Stomach smooth muscle (tissue), 2 donors: ENCODE data around the gene PRKCH.

Experiments used
- H3K27ac ChIP-seq: one replicate; pipeline ENCODE4 v1.7.0; 2013; ENCODE audit warnings: mild to moderate bottlenecking, low read length, inconsistent platforms
- H3K27me3 ChIP-seq, 2 donors: one replicate each; pipeline ENCODE4 v1.7.0; 2013; ENCODE audit warnings: low read length in 2 of 2; ENCODE audit not compliant: insufficient read depth in 2 of 2, control insufficient read depth in 1 of 2
- H3K36me3 ChIP-seq, 2 donors: one replicate each; pipeline ENCODE4 v1.7.0; 2013; ENCODE audit warnings: low read length in 2 of 2; ENCODE audit not compliant: control insufficient read depth in 2 of 2, insufficient read depth in 2 of 2
- H3K4me1 ChIP-seq: one replicate; pipeline ENCODE4 v1.7.0; 2013; ENCODE audit warnings: low read length; ENCODE audit not compliant: control insufficient read depth, insufficient read depth
- H3K4me3 ChIP-seq, 2 donors: one replicate each; pipeline ENCODE4 v1.7.0; 2013; ENCODE audit warnings: low read length in 2 of 2
- H3K9ac ChIP-seq, 2 donors: one replicate each; pipeline ENCODE4 v1.7.0; 2013; ENCODE audit warnings: low read length in 2 of 2, mild to moderate bottlenecking in 1 of 2
- H3K9me3 ChIP-seq, 2 donors: one replicate each; pipeline ENCODE4 v1.7.0; 2013; ENCODE audit warnings: low read length in 2 of 2; ENCODE audit not compliant: control insufficient read depth in 2 of 2
- donor health status: healthy.
- donor health status: Pancreatic carcinoma.

The PRKCH gene

GRCh38 chr14:61551384-61551783 lies 230.0 kb downstream of the PRKCH start:
- H3K27me3 ChIP-seq: no peaks in the 10 kb centered on the region
- H3K4me1 ChIP-seq: no peaks in the 10 kb centered on the region
- H3K36me3 ChIP-seq: no peaks in the 10 kb centered on the region
- no peak overlapping the region for H3K4me3 ChIP-seq
- H3K9ac ChIP-seq: no peak overlapping the region
- no peaks in the 10 kb centered on the region for H3K9me3 ChIP-seq
- no peak overlapping the region for H3K27ac ChIP-seq

- Histone ChIP-seq H3K4me3 (no peak overlapping the region), H3K27me3 (no peaks in the 10 kb centered on the region), H3K36me3 (no peaks in the 10 kb centered on the region), H3K4me1 (no peaks in the 10 kb centered on the region), H3K27ac (peak overlapping the region; percentile 13), H3K9me3 (no peaks in the 10 kb centered on the region), H3K9ac (no peak overlapping the region)
Measured at GRCh38 chr14:61552241-61552640, 230.9 kb downstream of the PRKCH start.

- Histone ChIP-seq H3K36me3 (no peaks in the 10 kb centered on the region), H3K4me1 (no peaks in the 10 kb centered on the region), H3K27me3 (no peaks in the 10 kb centered on the region), H3K9ac (no peak overlapping the region), H3K4me3 (no peak overlapping the region), H3K27ac (no peak overlapping the region), H3K9me3 (no peaks in the 10 kb centered on the region)
Measured at GRCh38 chr14:61553730-61554641, 232.6 kb downstream of the PRKCH start.

- H3K27ac ChIP-seq: no peak overlapping the region
- H3K4me1 ChIP-seq: no peaks in the 10 kb centered on the region
- no peaks in the 10 kb centered on the region for H3K27me3 ChIP-seq
Measured at GRCh38 chr14:61555056-61555838, 233.9 kb downstream of the PRKCH start.

GRCh38 chr14:61556455-61556854 lies 235.1 kb downstream of the PRKCH start:
- H3K4me1 ChIP-seq: peaks cover 3% of the 10 kb centered on the region
- no peak overlapping the region for H3K4me3 ChIP-seq
- H3K9me3 ChIP-seq: no peaks in the 10 kb centered on the region
- H3K36me3 ChIP-seq: no peaks in the 10 kb centered on the region
- H3K9ac ChIP-seq: no peak overlapping the region
- no peak overlapping the region for H3K27ac ChIP-seq
- H3K27me3 ChIP-seq: no peaks in the 10 kb centered on the region

More at GRCh38 chr14:61555056-61555838, 233.9 kb downstream of the PRKCH start:
- Histone ChIP-seq H3K9ac (no peak overlapping the region), H3K36me3 (no peaks in the 10 kb centered on the region), H3K9me3 (no peaks in the 10 kb centered on the region), H3K4me3 (no peak overlapping the region)

GRCh38 chr14:61557262-61557661 lies 235.9 kb downstream of the PRKCH start:
- Histone ChIP-seq H3K9me3 (no peaks in the 10 kb centered on the region), H3K4me3 (no peak overlapping the region), H3K36me3 (no peaks in the 10 kb centered on the region), H3K9ac (no peak overlapping the region), H3K27me3 (no peaks in the 10 kb centered on the region), H3K4me1 (peaks cover 11% of the 10 kb centered on the region), H3K27ac (no peak overlapping the region)

GRCh38 chr14:61557854-61558253 lies 236.5 kb downstream of the PRKCH start:
- Histone ChIP-seq H3K4me3 (no peak overlapping the region), H3K4me1 (peaks cover 15% of the 10 kb centered on the region), H3K36me3 (no peaks in the 10 kb centered on the region), H3K9me3 (no peaks in the 10 kb centered on the region), H3K27ac (no peak overlapping the region), H3K27me3 (no peaks in the 10 kb centered on the region), H3K9ac (no peak overlapping the region)

GRCh38 chr14:61558271-61558670 lies 236.9 kb downstream of the PRKCH start:
- Histone ChIP-seq H3K27me3 (no peaks in the 10 kb centered on the region), H3K4me1 (peaks cover 15% of the 10 kb centered on the region), H3K9me3 (no peaks in the 10 kb centered on the region), H3K4me3 (no peak overlapping the region), H3K36me3 (no peaks in the 10 kb centered on the region), H3K9ac (no peak overlapping the region), H3K27ac (no peak overlapping the region)

- Histone ChIP-seq H3K27me3 (no peaks in the 10 kb centered on the region), H3K4me3 (no peak overlapping the region), H3K4me1 (peaks cover 15% of the 10 kb centered on the region), H3K9me3 (no peaks in the 10 kb centered on the region), H3K27ac (no peak overlapping the region), H3K9ac (no peak overlapping the region), H3K36me3 (no peaks in the 10 kb centered on the region)
Measured at GRCh38 chr14:61559641-61560201, 238.3 kb downstream of the PRKCH start.

GRCh38 chr14:61560323-61560722 lies 238.9 kb downstream of the PRKCH start:
- no peaks in the 10 kb centered on the region for H3K27me3 ChIP-seq
- H3K36me3 ChIP-seq: no peaks in the 10 kb centered on the region
- H3K9ac ChIP-seq: peak overlapping the region in 1 of 2 donors; percentile 13
- peaks cover 15% of the 10 kb centered on the region for H3K4me1 ChIP-seq
- H3K4me3 ChIP-seq: no peak overlapping the region
- no peaks in the 10 kb centered on the region for H3K9me3 ChIP-seq
- no peak overlapping the region for H3K27ac ChIP-seq
